Gastrocnemius medialis (tissue), 4 donors: ENCODE results near the gene AATK.

Source experiments
- CTCF ChIP-seq, 5 experiments: fragments of 450-650 bp in 3 of 5; fragments of 200-600 bp in 2 of 5; sonication (generic) in 2 of 5; IDR thresholded peaks in 4 of 5; conservative IDR thresholded peaks in 1 of 5; 1 replicate in 4 of 5; 2 replicates in 1 of 5; pipeline ENCODE4 v1.5.1; 2016 to 2019; ENCODE audit warnings: antibody characterized with exemption in 5 of 5, mild to moderate bottlenecking in 3 of 5, moderate library complexity in 3 of 5
- POLR2A ChIP-seq, 2 donors: fragments of 450-650 bp; IDR thresholded peaks; one replicate each; pipeline ENCODE4 v1.6.1; 2017; ENCODE audit warnings: antibody characterized with exemption in 2 of 2, mild to moderate bottlenecking in 2 of 2, moderate library complexity in 2 of 2

- TF ChIP-seq CTCF (IDR thresholded peaks at IDR 0.05 in 4 of 5, conservative IDR thresholded peaks at IDR 0.05 in 1 of 5), result no peak
- no peak for TF ChIP-seq POLR2A (IDR thresholded peaks at IDR 0.05)
Measured at GRCh38 chr17:81134064-81134781, 31.8 kb downstream of the AATK start.
